HG03280 (cell line): ENCODE results near the gene PKM.

Experiments
- ATAC-seq: cut with Tn5 transposase; IDR thresholded peaks from one replicate; pipeline ENCODE4 v1.9.1; 2021; ENCODE audit warnings: mild to moderate bottlenecking, moderate library complexity; ENCODE audit not compliant: unreplicated experiment

Gene PKM

GRCh38 chr15:72236381-72237003 lies 5.5 kb upstream of the PKM start:
- no peak for ATAC-seq

GRCh38 chr15:72235298-72235697 lies 4.3 kb upstream of the PKM start:
- ATAC-seq: no peak

GRCh38 chr15:72233769-72234168 lies 2.8 kb upstream of the PKM start:
- no peak for ATAC-seq

GRCh38 chr15:72231833-72232478 lies 966 bp upstream of the PKM start:
- peak; percentile 0 for ATAC-seq

- no peak for ATAC-seq
Measured at GRCh38 chr15:72230197-72231065, 559 bp downstream of the PKM start.

GRCh38 chr15:72229947-72230196 lies 1.1 kb downstream of the PKM start:
- ATAC-seq: no peak

GRCh38 chr15:72229076-72229946 lies 1.7 kb downstream of the PKM start:
- no peak for ATAC-seq

- no peak for ATAC-seq
Measured at GRCh38 chr15:72227720-72228119, 3.3 kb downstream of the PKM start.

- ATAC-seq: no peak
Measured at GRCh38 chr15:72227192-72227586, 3.8 kb downstream of the PKM start.

- no peak for ATAC-seq
Measured at GRCh38 chr15:72223278-72223677, 7.7 kb downstream of the PKM start.

- ATAC-seq: no peak
Measured at GRCh38 chr15:72222393-72222792, 8.6 kb downstream of the PKM start.

GRCh38 chr15:72220687-72221086 lies 10.3 kb downstream of the PKM start:
- ATAC-seq: no peak

- ATAC-seq: no peak
Measured at GRCh38 chr15:72217216-72217615, 13.8 kb downstream of the PKM start.

- no peak for ATAC-seq
Measured at GRCh38 chr15:72216079-72216478, 14.9 kb downstream of the PKM start.

GRCh38 chr15:72207558-72208085 lies 23.4 kb downstream of the PKM start:
- ATAC-seq: no peak

GRCh38 chr15:72206677-72207000 lies 24.4 kb downstream of the PKM start:
- ATAC-seq: no peak

- ATAC-seq: no peak
Measured at GRCh38 chr15:72205896-72206676, 24.9 kb downstream of the PKM start.

GRCh38 chr15:72205273-72205672 lies 25.7 kb downstream of the PKM start:
- no peak for ATAC-seq

- no peak for ATAC-seq
Measured at GRCh38 chr15:72203507-72203837, 27.5 kb downstream of the PKM start.

- no peak for ATAC-seq
Measured at GRCh38 chr15:72202801-72203506, 28.0 kb downstream of the PKM start.
